Thymus (tissue), 11 donors: Measurements from ENCODE around the gene SPOPL. TPM values are rescaled to one million over a fixed set of nuclear protein-coding genes. Genes with fewer than 3 reads are reported as not detected.

ENCODE experiments used
- DNase-seq, 9 donors: peaks; one replicate each; pipeline ENCODE4 v3.0.0-alpha.2; 2013; ENCODE audit warnings: low spot score in 9 of 9, low read depth in 6 of 9, missing footprints in 1 of 9
- H3K27ac ChIP-seq, 2 donors: one replicate each; pipeline ENCODE4 v1.5.1; 2013; ENCODE audit warnings: control low read depth in 1 of 2, low read depth in 1 of 2, low read length in 1 of 2, mild to moderate bottlenecking in 1 of 2, moderate library complexity in 1 of 2
- H3K27me3 ChIP-seq, 2 donors: one replicate each; pipeline ENCODE4 v1.5.1; 2013; ENCODE audit warnings: low read length in 1 of 2; ENCODE audit not compliant: control insufficient read depth in 2 of 2, insufficient read depth in 1 of 2
- H3K36me3 ChIP-seq, 2 donors: one replicate each; pipeline ENCODE4 v1.5.1; 2013; ENCODE audit warnings: low read length in 1 of 2, mild to moderate bottlenecking in 1 of 2, moderate library complexity in 1 of 2; ENCODE audit not compliant: control insufficient read depth in 2 of 2, insufficient read depth in 2 of 2
- H3K4me1 ChIP-seq, 2 donors: one replicate each; pipeline ENCODE4 v1.5.1; 2013; ENCODE audit warnings: low read length in 2 of 2; ENCODE audit not compliant: control insufficient read depth in 2 of 2, insufficient read depth in 2 of 2
- H3K4me3 ChIP-seq, 2 donors: one replicate each; pipeline ENCODE4 v1.5.1; 2013; ENCODE audit warnings: low read length in 2 of 2, control low read depth in 1 of 2, mild to moderate bottlenecking in 1 of 2
- H3K9me3 ChIP-seq, 2 donors: one replicate each; pipeline ENCODE4 v1.5.1; 2013; ENCODE audit warnings: low read length in 1 of 2, mild to moderate bottlenecking in 1 of 2; ENCODE audit not compliant: control insufficient read depth in 2 of 2, insufficient read depth in 1 of 2
- WGBS: extraction: QIAGEN DNeasy Blood & Tissue Kit; methylation state at CpG from one replicate; pipeline ENCODE4 v1.1.7; 2013; 5-methylcytosine and 5-hydroxymethylcytosine counted together
- polyA plus RNA-seq: library from polyadenylated mRNA; stranded (reverse); fragments of 200-250 nt; gene quantifications from one replicate; pipeline ENCODE4 v1.2.3, GENCODE V29; 2013
- total RNA-seq: library from RNA; stranded (reverse); fragments of 120-200 nt; gene quantifications from one replicate; pipeline ENCODE4 v1.2.4, GENCODE V29; 2013
- donor health status: healthy.

SPOPL gene
- total and polyA plus RNA-seq, 2 donors: 7.3 to 9.3 TPM

GRCh38 chr2:138617026-138617425, 115.5 kb downstream of the SPOPL start:
- Histone ChIP-seq H3K4me1 (no peaks in the 10 kb centered on the region), H3K4me3 (no peak overlapping the region), H3K36me3 (no peaks in the 10 kb centered on the region), H3K27me3 (no peaks in the 10 kb centered on the region), H3K9me3 (no peaks in the 10 kb centered on the region), H3K27ac (no peak overlapping the region)
- WGBS: 94% methylated on average over 1 of the region's 1 CpG
- DNase-seq: no peak

GRCh38 chr2:138618971-138619370, 117.4 kb downstream of the SPOPL start:
- DNase-seq: no peak
- Histone ChIP-seq H3K9me3 (no peaks in the 10 kb centered on the region), H3K27me3 (no peaks in the 10 kb centered on the region), H3K27ac (no peak overlapping the region), H3K4me3 (no peak overlapping the region), H3K36me3 (no peaks in the 10 kb centered on the region), H3K4me1 (no peaks in the 10 kb centered on the region)
- WGBS: 93% methylated on average over 3 of the region's 3 CpGs

- DNase-seq: no peak
- H3K4me1 ChIP-seq: no peaks in the 10 kb centered on the region
- no peak overlapping the region for H3K27ac ChIP-seq
- H3K36me3 ChIP-seq: no peaks in the 10 kb centered on the region
- H3K9me3 ChIP-seq: no peaks in the 10 kb centered on the region
- no peaks in the 10 kb centered on the region for H3K27me3 ChIP-seq
- 86% methylated on average over 2 of the region's 2 CpGs for WGBS
- no peak overlapping the region for H3K4me3 ChIP-seq
Observed at GRCh38 chr2:138620431-138620830, 118.9 kb downstream of the SPOPL start.

GRCh38 chr2:138621139-138621538, 119.6 kb downstream of the SPOPL start:
- no peak for DNase-seq
- WGBS: 96% methylated on average over 3 of the region's 3 CpGs
- Histone ChIP-seq H3K4me3 (no peak overlapping the region), H3K27ac (no peak overlapping the region), H3K27me3 (no peaks in the 10 kb centered on the region), H3K4me1 (no peaks in the 10 kb centered on the region), H3K9me3 (no peaks in the 10 kb centered on the region), H3K36me3 (no peaks in the 10 kb centered on the region)

- H3K9me3 ChIP-seq: no peaks in the 10 kb centered on the region
- no peak for DNase-seq
- no peaks in the 10 kb centered on the region for H3K4me1 ChIP-seq
- H3K27me3 ChIP-seq: no peaks in the 10 kb centered on the region
- H3K4me3 ChIP-seq: no peak overlapping the region
- no peak overlapping the region for H3K27ac ChIP-seq
- no peaks in the 10 kb centered on the region for H3K36me3 ChIP-seq
- WGBS: 17% methylated on average over 3 of the region's 3 CpGs
Observed at GRCh38 chr2:138622613-138623012, 121.0 kb downstream of the SPOPL start.
